Upper lobe of left lung (tissue), 6 donors: ENCODE data around the gene ASPDH. TPM values are rescaled to one million over a fixed set of nuclear protein-coding genes. Genes with fewer than 3 reads are reported as not detected.

ENCODE experiments used
- ATAC-seq, 2 donors: fragments of 200-7000 bp; cut with Tn5 transposase; one replicate each; pipeline ENCODE4 v1.9.1; 2022; ENCODE audit warnings: mild to moderate bottlenecking in 2 of 2, moderate library complexity in 2 of 2; ENCODE audit not compliant: low FRiP score in 2 of 2
- DNase-seq, 2 donors: peaks; one replicate each; pipeline ENCODE4 v3.0.0-alpha.2; 2019 to 2020
- H3K27ac ChIP-seq, 4 donors: fragments of 200-600 bp; sonication (generic); one replicate each; pipeline ENCODE4 v1.5.1; 2016 to 2019
- H3K27me3 ChIP-seq, 4 donors: fragments of 200-600 bp; sonication (generic); one replicate each; pipeline ENCODE4 v1.5.1; 2017 to 2019
- H3K36me3 ChIP-seq, 4 donors: fragments of 200-600 bp; sonication (generic); one replicate each; pipeline ENCODE4 v1.5.1; 2016 to 2019
- H3K4me1 ChIP-seq, 4 donors: fragments of 200-600 bp; sonication (generic); one replicate each; pipeline ENCODE4 v1.5.1; 2018 to 2019
- H3K4me3 ChIP-seq, 4 donors: fragments of 200-600 bp; sonication (generic); one replicate each; pipeline ENCODE4 v1.5.1; 2017 to 2019; ENCODE audit warnings: mild to moderate bottlenecking in 2 of 4, moderate library complexity in 1 of 4
- H3K9me3 ChIP-seq, 4 donors: fragments of 200-600 bp; sonication (generic); one replicate each; pipeline ENCODE4 v1.5.1; 2018 to 2019
- EP300 ChIP-seq, 4 donors: sonication (generic); formaldehyde crosslinking; IDR thresholded peaks; one replicate each; pipeline ENCODE4 v1.5.1; 2017; ENCODE audit warnings: antibody characterized with exemption in 4 of 4, control low read depth in 2 of 4
- POLR2A ChIP-seq, 4 donors: fragments of 450-650 bp; IDR thresholded peaks; one replicate each; pipeline ENCODE4 v1.5.1; 2016 to 2017; ENCODE audit warnings: antibody characterized with exemption in 4 of 4, mild to moderate bottlenecking in 2 of 4
- POLR2AphosphoS5 ChIP-seq, 2 donors: sonication (generic); formaldehyde crosslinking; IDR thresholded peaks; one replicate each; pipeline ENCODE4 v1.5.1; 2017; ENCODE audit warnings: antibody characterized with exemption in 2 of 2
- WGBS, 2 donors: methylation state at CpG; one replicate each; pipeline ENCODE4 v1.1.5; 2017 to 2018; 5-methylcytosine and 5-hydroxymethylcytosine counted together
- total RNA-seq, 6 donors: library from RNA; depleted of rRNA in 4 of 6; stranded (reverse); fragments of >200 nt in 4 of 6; gene quantifications; one replicate each; pipeline versions ENCODE4 v1.1.0 to v1.2.1, GENCODE V29; 2016 to 2021
- TF ChIP-seq, protein P1 (sequence below), 6 experiments: fragments of 450-650 bp in 4 of 6; fragments of 200-600 bp in 2 of 6; sonication (generic) in 2 of 6; IDR thresholded peaks; one replicate each; pipeline ENCODE4 v1.5.1; 2016 to 2019; ENCODE audit warnings: antibody characterized with exemption in 6 of 6
- donor health status: DM: no; HTN: no; CAD: no; lungs with moderate emphysema.
- donor health status: DM: no; HTN: yes; CAD: no; lungs with severe emphysema.

ASPDH gene
- total RNA-seq, 6 donors from 2014 or later, result not detected

DNA sequence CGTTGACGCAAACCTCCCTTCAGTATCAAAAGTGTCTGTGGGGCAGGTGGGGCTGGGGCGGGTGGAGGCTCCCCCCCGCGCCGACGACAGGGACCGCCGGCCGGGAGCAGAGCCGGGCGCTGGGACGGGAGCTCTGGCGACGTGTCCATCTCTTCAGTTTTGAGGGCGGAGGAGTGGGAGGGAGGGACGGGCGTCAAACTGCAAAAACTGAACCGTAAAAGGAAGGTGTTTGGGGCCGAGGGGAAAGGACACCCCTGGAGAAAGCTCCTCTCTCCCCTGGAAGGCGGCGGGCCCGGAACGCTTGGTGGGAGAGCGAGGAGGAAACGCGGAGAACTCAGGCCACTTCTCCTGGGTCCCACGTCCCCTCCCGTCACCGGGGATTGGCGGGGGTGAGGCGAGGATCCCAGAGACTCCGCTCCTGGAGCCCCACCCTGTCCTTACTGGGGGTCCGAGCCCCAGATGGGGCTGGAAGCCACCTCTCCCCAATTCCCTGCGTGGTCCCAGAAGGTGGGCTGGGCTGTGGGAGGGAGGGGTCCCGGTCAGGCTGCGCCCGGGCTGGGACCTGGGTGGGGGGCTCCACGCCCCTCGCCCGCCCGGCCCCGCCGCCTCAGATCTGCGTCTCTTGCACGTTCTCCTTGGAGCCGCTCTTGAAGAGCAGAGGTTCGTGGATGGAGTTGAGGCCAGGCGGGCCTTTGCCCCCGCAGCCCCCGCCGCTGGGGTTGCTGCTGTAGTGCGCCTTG, 3.4 kb upstream of the ASPDH start:
- no peaks in the 10 kb centered on the region for H3K4me1 ChIP-seq
- DNase-seq, result peak in 1 of 2 donors; percentile 76
- WGBS, 2 donors, result 65 to 75% methylated on average over 43 to 46 of the region's 53 CpGs

GRCh38 chr19:50516456-50516855, 2.7 kb upstream of the ASPDH start:
- no peak for DNase-seq
- Histone ChIP-seq H3K27ac (no peak overlapping the region), H3K27me3 (no peaks in the 10 kb centered on the region), H3K36me3 (no peaks in the 10 kb centered on the region), H3K4me3 (no peak overlapping the region), H3K4me1 (peaks cover 0 to 6% (median 0%) of the 10 kb centered on the region in 4 donors), H3K9me3 (no peaks in the 10 kb centered on the region)
- TF ChIP-seq, protein P1, sequence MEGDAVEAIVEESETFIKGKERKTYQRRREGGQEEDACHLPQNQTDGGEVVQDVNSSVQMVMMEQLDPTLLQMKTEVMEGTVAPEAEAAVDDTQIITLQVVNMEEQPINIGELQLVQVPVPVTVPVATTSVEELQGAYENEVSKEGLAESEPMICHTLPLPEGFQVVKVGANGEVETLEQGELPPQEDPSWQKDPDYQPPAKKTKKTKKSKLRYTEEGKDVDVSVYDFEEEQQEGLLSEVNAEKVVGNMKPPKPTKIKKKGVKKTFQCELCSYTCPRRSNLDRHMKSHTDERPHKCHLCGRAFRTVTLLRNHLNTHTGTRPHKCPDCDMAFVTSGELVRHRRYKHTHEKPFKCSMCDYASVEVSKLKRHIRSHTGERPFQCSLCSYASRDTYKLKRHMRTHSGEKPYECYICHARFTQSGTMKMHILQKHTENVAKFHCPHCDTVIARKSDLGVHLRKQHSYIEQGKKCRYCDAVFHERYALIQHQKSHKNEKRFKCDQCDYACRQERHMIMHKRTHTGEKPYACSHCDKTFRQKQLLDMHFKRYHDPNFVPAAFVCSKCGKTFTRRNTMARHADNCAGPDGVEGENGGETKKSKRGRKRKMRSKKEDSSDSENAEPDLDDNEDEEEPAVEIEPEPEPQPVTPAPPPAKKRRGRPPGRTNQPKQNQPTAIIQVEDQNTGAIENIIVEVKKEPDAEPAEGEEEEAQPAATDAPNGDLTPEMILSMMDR (IDR thresholded peaks at IDR 0.05), result no peak
- TF ChIP-seq POLR2AphosphoS5 (IDR thresholded peaks at IDR 0.05) (no peak), POLR2A (IDR thresholded peaks at IDR 0.05) (no peak), EP300 (IDR thresholded peaks at IDR 0.05) (no peak)
- no peak for ATAC-seq
- WGBS, 2 donors, result 62% methylated on average over 12 of the region's 12 CpGs

More for the DNA sequence above, 3.4 kb upstream of the ASPDH start:
- Histone ChIP-seq H3K36me3 (no peaks in the 10 kb centered on the region), H3K9me3 (no peaks in the 10 kb centered on the region), H3K27ac (no peak overlapping the region), H3K27me3 (no peaks in the 10 kb centered on the region), H3K4me3 (no peak overlapping the region)
- TF ChIP-seq POLR2AphosphoS5 (IDR thresholded peaks at IDR 0.05) (no peak), EP300 (IDR thresholded peaks at IDR 0.05) (no peak), POLR2A (IDR thresholded peaks at IDR 0.05) (no peak)
- TF ChIP-seq, protein P1 (IDR thresholded peaks at IDR 0.05), result no peak
- ATAC-seq, result no peak

- DNase-seq (no peak), ATAC-seq (no peak)
- Histone ChIP-seq H3K4me1 (peaks cover 5 to 14% (median 7%) of the 10 kb centered on the region in 4 donors), H3K27ac (no peak overlapping the region), H3K27me3 (no peaks in the 10 kb centered on the region), H3K9me3 (no peaks in the 10 kb centered on the region), H3K4me3 (no peak overlapping the region), H3K36me3 (no peaks in the 10 kb centered on the region)
- 81 to 83% methylated on average over 5 to 8 of the region's 11 CpGs for WGBS, 2 donors
- TF ChIP-seq POLR2AphosphoS5 (IDR thresholded peaks at IDR 0.05) (no peak), POLR2A (IDR thresholded peaks at IDR 0.05) (no peak), EP300 (IDR thresholded peaks at IDR 0.05) (no peak)
- TF ChIP-seq, protein P1 (IDR thresholded peaks at IDR 0.05), result no peak
Observed at GRCh38 chr19:50515168-50515561, 1.5 kb upstream of the ASPDH start.

DNA sequence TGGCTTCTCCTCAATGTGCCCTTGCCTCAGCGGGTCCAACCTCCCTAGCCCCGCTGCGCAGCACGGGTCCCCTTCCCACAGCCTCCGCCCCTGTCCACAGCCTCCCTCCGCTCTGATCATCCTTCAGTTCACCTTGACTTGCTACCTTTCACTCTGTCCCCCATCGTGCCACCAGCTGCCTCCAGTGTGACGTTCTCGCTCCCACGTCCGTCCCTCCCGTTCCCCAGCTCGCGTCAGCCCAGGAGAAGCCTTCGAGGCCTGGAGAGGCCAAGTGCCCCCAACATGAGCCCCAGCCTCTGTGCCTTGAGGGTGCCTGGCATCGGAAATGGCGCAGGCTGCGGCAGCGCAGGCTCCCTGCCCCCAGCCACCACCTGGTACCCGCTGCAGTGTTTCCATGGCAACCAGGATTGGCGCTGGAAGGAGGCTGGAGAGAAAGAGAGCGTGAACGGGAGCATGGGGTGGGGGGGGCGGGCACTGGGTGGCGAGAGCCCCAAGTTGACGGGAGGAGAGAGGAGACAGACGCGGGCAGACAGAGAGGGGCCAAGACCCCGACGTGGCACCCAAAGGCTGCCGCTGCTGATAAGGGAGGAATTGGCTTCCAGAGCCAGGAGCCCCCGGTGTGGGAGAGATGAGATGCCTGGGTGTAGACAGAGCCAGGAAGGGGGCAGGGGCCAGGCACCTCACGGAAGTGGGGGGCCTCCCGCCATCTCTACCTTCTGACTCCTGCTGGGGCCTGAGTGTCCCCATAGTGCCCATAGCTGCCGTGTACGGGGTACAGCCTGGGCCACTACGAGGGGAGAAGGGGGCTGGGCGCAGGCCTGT, 844 bp upstream of the ASPDH start:
- no peak for ATAC-seq
- H3K4me3 ChIP-seq, result no peak overlapping the region
- H3K27ac ChIP-seq, result no peak overlapping the region
- H3K9me3 ChIP-seq, result no peaks in the 10 kb centered on the region
- DNase-seq, result no peak
- 40 to 47% methylated on average over 33 to 36 of the region's 38 CpGs for WGBS, 2 donors
- TF ChIP-seq POLR2A (IDR thresholded peaks at IDR 0.05), result no peak
- TF ChIP-seq POLR2AphosphoS5 (IDR thresholded peaks at IDR 0.05), result no peak
- TF ChIP-seq EP300 (IDR thresholded peaks at IDR 0.05), result no peak
- TF ChIP-seq, protein P1 (IDR thresholded peaks at IDR 0.05), result no peak
- no peaks in the 10 kb centered on the region for H3K36me3 ChIP-seq
- H3K27me3 ChIP-seq, result no peaks in the 10 kb centered on the region
- H3K4me1 ChIP-seq, result peaks cover 8 to 16% (median 10%) of the 10 kb centered on the region in 4 donors
